HepG2 (cell line): ENCODE measurements around the gene QSOX2. TPM values are rescaled to one million over a fixed set of nuclear protein-coding genes. Genes with fewer than 3 reads are reported as not detected.

Experiments used
- BCL3 ChIP-seq: sonication (generic); formaldehyde crosslinking; IDR thresholded peaks from 2 replicates; pipeline ENCODE4 v1.5.1; 2020; ENCODE audit warnings: mild to moderate bottlenecking, missing genetic modification reagents, moderate library complexity
- DR1 ChIP-seq: sonication (generic); formaldehyde crosslinking; IDR thresholded peaks from 2 replicates; pipeline ENCODE4 v1.8.0; 2021; ENCODE audit warnings: mild to moderate bottlenecking, missing genetic modification reagents, inconsistent platforms
- EHMT2 ChIP-seq: fragments of 200-600 bp; sonication (generic); IDR thresholded peaks from 2 replicates; pipeline ENCODE4 v1.7.0; 2017; ENCODE audit warnings: antibody characterized with exemption, low read depth, low read length, borderline replicate concordance
- ELK4 ChIP-seq: sonication (generic); formaldehyde crosslinking; IDR thresholded peaks from 2 replicates; pipeline ENCODE4 v1.9.0; 2021; ENCODE audit warnings: missing genetic modification reagents, borderline replicate concordance
- ETV6 ChIP-seq: sonication (generic); formaldehyde crosslinking; conservative IDR thresholded peaks from 2 replicates; pipeline ENCODE4 v1.4.0; 2020; ENCODE audit warnings: missing genetic modification reagents
- HNRNPLL ChIP-seq: fragments of 200-400 bp; formaldehyde crosslinking; IDR thresholded peaks from 2 replicates; pipeline ENCODE4 v1.6.1; 2017; ENCODE audit warnings: mild to moderate bottlenecking, low read depth, low read length; ENCODE audit not compliant: poor library complexity, severe bottlenecking
- POLR2A ChIP-seq, 2 experiments: IDR thresholded peaks; 2 replicates each; pipeline ENCODE4 v1.6.1; 2011; ENCODE audit warnings: low read depth in 2 of 2, low read length in 2 of 2, mild to moderate bottlenecking in 1 of 2, moderate library complexity in 1 of 2; ENCODE audit not compliant: insufficient read depth in 1 of 2
- RNF2 ChIP-seq: fragments of 450-650 bp; conservative IDR thresholded peaks from 2 replicates; pipeline ENCODE4 v1.6.1; 2016; ENCODE audit warnings: low read depth
- SNAPC4 ChIP-seq: sonication (generic); formaldehyde crosslinking; IDR thresholded peaks from 2 replicates; pipeline ENCODE4 v1.4.0; 2020; ENCODE audit warnings: mild to moderate bottlenecking, missing genetic modification reagents
- ZBTB44 ChIP-seq: sonication (generic); formaldehyde crosslinking; IDR thresholded peaks from 2 replicates; pipeline ENCODE4 v1.4.0; 2020; ENCODE audit warnings: missing genetic modification reagents
- ZNF547 ChIP-seq: sonication (generic); formaldehyde crosslinking; IDR thresholded peaks from 2 replicates; pipeline ENCODE4 v1.5.1; 2020; ENCODE audit warnings: mild to moderate bottlenecking, missing genetic modification reagents
- ZNF646 ChIP-seq: sonication (generic); formaldehyde crosslinking; IDR thresholded peaks from 2 replicates; pipeline ENCODE4 v1.9.0; 2021; ENCODE audit warnings: mild to moderate bottlenecking, missing genetic modification reagents
- polyA plus RNA-seq, 8 experiments: library from polyadenylated mRNA; depleted of rRNA in 3 of 8; stranded (reverse) in 7 of 8; unstranded in 1 of 8; fragments of >200 nt; fragmentation: Illumina TruSeq in 4 of 8; extraction: Trizol in 4 of 8; gene quantifications; 2 replicates each; pipeline versions ENCODE4 v1.2.1 to v1.2.3, GENCODE V29; 2011 to 2016; ENCODE audit warnings: low read depth in 4 of 8, missing spikeins in 1 of 8, mixed read lengths in 1 of 8; ENCODE audit not compliant: insufficient read depth in 1 of 8
- total RNA-seq, 5 experiments: library from RNA; depleted of rRNA; stranded (reverse); fragments of >200 nt; fragmentation: Illumina TruSeq; extraction: Trizol; gene quantifications; 2 replicates each; pipeline ENCODE4 v1.2.3, GENCODE V29; 2016; ENCODE audit warnings: low read depth in 1 of 5

QSOX2 gene
- total and polyA plus RNA-seq, 2 of the 13 experiments (the other 11 are each of a cell fraction or from before 2014, with no cell fraction given), result 27.1 to 42.1 TPM

- no peak for TF ChIP-seq ELK4 (CRISPR knock-in tag)
- no peak for TF ChIP-seq BCL3 (CRISPR knock-in tag)
- TF ChIP-seq SNAPC4 (CRISPR knock-in tag), result no peak
- TF ChIP-seq DR1, result no peak
- TF ChIP-seq RNF2, result no peak
- no peak for TF ChIP-seq ZNF646 (CRISPR knock-in tag)
- TF ChIP-seq HNRNPLL, result no peak
- TF ChIP-seq ZBTB44 (CRISPR knock-in tag), result no peak
- TF ChIP-seq ETV6 (CRISPR knock-in tag), result no peak
- no peak for TF ChIP-seq POLR2A (IDR thresholded peaks at IDR 0.05; ENCODE audit: insufficient read depth in 1 of 2, low read depth in 2 of 2, low read length in 2 of 2)
- TF ChIP-seq EHMT2, result no peak
- TF ChIP-seq ZNF547, result no peak
Measured at GRCh38 chr9:136244122-136244968, 1.3 kb downstream of the QSOX2 start (continued).
